Muscle of arm (tissue), 12 donors: Measurements from ENCODE around the gene POLR2C. TPM values are rescaled to one million over a fixed set of nuclear protein-coding genes. Genes with fewer than 3 reads are reported as not detected.
A peak's percentile ranks its signal among the peaks of the same experiment; 100 is the strongest.
"Not testable (repeated sequence)": the region's sequence is repeated elsewhere in the genome, so short reads cannot be mapped to it uniquely, and the experiment has no call there.

Experiments used
- DNase-seq: peaks from one replicate; pipeline ENCODE4 v3.0.0-alpha.2; 2013
- polyA plus RNA-seq, 12 donors: library from polyadenylated mRNA; unstranded; fragments of 120-200 nt; gene quantifications; one replicate each; pipeline ENCODE4 v1.2.1, GENCODE V29; 2013; ENCODE audit not compliant: insufficient read length in 12 of 12

POLR2C gene
- polyA plus RNA-seq, 12 donors, result 24.3 to 51.2 (median 47.1) TPM; not detected in 1

GRCh38 chr16:57478396-57479204 is 16.1 kb downstream of the POLR2C start:
- DNase-seq, result no peak

- DNase-seq, result peak; percentile 68
Measured at GRCh38 chr16:57479205-57479975, 16.9 kb downstream of the POLR2C start.

GRCh38 chr16:57479976-57480753 is 17.7 kb downstream of the POLR2C start:
- no peak for DNase-seq

GRCh38 chr16:57480754-57481230 is 18.3 kb downstream of the POLR2C start:
- no peak for DNase-seq

GRCh38 chr16:57481421-57481820 is 18.9 kb downstream of the POLR2C start:
- no peak for DNase-seq

GRCh38 chr16:57482845-57483545 is 20.5 kb downstream of the POLR2C start:
- DNase-seq, result no peak

- no peak for DNase-seq
Measured at GRCh38 chr16:57483725-57484514, 21.4 kb downstream of the POLR2C start.

- DNase-seq, result no peak
Measured at GRCh38 chr16:57484515-57485005, 22.1 kb downstream of the POLR2C start.

- DNase-seq, result no peak
Measured at GRCh38 chr16:57485091-57485915, 22.8 kb downstream of the POLR2C start.

- DNase-seq, result peak; percentile 67
Measured at GRCh38 chr16:57485916-57486857, 23.7 kb downstream of the POLR2C start, which contains the start of gene DOK4. Gene DOK4, minus strand, starts transcription at chr16:57486493. Its CDS starts 6,986 bp downstream, at chr16:57479507.

GRCh38 chr16:57486858-57487834 is 24.7 kb downstream of the POLR2C start:
- DNase-seq, result no peak

GRCh38 chr16:57489229-57489628 is 26.8 kb downstream of the POLR2C start:
- DNase-seq, result no peak

- DNase-seq, result no peak
Measured at GRCh38 chr16:57493767-57494166, 31.3 kb downstream of the POLR2C start.

- DNase-seq, result no peak
Measured at GRCh38 chr16:57497121-57497520, 34.6 kb downstream of the POLR2C start.

- DNase-seq, result no peak
Measured at GRCh38 chr16:57498031-57498430, 35.6 kb downstream of the POLR2C start.

GRCh38 chr16:57499941-57500340 is 37.5 kb downstream of the POLR2C start:
- not testable (repeated sequence) for DNase-seq

- DNase-seq, result no peak
Measured at GRCh38 chr16:57500578-57501111, 38.2 kb downstream of the POLR2C start.
